Stimulated activated CD8-positive, alpha-beta memory T cell treated with anti-CD3 and anti-CD28 coated beads, Interleukin-4, amount 100 ng/mL, for 48 hours (primary cell): ENCODE data around the gene CTSF.
"Not testable (repeated sequence)": the region's sequence is repeated elsewhere in the genome, so short reads cannot be mapped to it uniquely, and the experiment has no call there.

Experiments used
- DNase-seq: peaks from one replicate; pipeline ENCODE4 v3.0.0-alpha.2; 2020

CTSF gene

DNA sequence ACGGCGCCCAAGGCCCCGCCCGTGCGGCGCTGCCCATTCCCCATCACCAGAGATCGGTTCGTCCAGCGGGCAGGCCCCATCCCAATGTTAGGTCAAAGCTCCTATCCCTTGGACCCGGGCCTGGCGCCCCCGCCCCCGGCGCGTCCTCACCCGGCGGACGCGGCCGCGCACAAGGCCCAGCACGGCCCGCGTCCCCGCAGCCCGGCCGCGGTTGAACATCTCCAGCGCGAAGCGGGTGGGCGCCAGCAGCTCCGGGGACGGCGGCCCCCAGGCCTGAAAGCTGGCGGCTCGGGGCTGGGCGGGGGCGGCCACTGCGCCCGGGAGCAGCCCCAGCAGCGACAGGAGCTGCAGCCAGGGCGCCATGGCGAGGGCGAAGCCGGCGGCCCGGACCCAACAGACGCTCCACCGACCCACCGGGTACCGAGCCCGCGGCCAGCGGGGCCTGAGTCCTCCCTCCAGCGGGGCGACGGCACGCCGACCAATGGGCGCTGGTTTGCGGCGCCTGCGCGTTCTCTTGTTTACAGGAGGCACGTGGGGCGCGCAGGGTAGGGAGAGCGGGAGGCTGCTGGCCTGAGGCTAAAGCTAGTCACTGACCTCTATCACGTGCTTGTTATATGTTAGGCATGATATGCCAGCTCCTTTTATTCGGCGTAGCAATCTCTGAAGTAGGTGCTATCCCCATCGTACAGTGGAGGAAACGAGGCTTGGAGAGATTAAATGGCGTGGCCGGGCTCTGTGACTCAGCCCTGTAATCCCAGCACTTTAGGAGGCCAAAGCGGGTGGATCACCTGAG is at the start of gene CTSF:
TSS of gene CTSF (minus strand) at position 483 of the 793 bp plus-strand sequence. CDS start at position 363, 120 bp downstream.
- DNase-seq: peak; percentile 83

DNA sequence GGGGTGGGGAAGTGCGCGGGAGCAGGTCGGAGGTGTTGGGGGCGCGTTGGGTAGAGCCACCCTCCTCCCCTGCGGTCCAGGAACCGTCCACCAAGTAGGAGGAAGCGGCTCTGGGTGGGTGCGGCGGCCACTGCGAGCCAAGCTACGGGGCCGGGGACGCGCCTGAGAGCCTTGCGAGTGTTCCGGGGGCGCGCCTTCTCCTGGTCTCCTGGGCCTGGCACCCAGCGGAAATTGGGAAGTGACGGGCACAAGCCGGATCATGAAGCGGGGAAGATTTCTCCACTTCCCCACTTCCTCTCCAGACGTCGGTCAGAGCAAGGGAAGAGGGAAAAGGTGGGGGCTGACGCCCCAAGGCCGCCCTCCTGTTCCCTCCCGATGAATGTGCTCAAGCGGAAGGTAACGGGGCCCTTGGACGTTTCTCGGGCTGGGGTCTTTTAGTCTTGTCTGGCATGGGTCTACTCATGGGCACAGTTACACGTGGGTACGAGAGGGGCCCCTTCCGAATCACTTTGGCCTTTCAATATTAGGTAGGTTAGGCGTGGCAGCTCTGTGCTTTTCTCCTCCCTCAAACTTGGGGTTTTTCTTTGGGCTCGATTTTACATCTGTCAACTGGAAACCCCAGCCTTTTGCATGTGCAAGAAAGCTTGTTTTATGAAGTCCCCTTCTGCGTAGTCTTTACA is 48.9 kb upstream of the CTSF start:
- no peak for DNase-seq

DNA sequence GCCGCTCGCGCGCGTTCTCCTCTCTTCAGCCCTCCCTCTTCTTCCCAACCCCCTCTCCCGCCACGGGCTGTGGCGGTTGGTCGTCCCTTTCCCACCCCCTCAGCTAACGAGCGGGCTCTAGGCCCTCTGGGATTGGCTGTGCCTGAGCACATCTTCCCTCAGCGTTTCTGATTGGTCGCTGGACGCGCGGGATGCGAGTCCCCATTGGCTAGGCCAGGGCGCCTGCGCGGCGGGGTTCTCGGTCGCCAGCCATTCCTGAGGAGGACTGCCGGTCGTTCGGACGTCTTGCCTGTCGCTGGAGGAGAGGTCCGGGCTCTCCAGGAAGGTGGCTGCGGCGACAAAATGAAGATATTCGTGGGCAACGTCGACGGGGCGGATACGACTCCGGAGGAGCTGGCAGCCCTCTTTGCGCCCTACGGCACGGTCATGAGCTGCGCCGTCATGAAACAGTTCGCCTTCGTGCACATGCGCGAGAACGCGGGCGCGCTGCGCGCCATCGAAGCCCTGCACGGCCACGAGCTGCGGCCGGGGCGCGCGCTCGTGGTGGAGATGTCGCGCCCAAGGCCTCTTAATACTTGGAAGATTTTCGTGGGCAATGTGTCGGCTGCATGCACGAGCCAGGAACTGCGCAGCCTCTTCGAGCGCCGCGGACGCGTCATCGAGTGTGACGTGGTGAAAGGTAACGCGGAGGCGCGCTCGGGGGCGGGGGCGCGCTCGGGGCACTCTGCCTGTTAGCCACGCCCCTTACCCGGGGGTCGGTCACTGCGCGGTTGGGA is 48.2 kb upstream of the CTSF start, which contains the start of gene RBM14:
TSS of gene RBM14 (plus strand) at position 252 of the 776 bp plus-strand sequence. CDS start at position 343, 91 bp downstream.
- peak; percentile 98 for DNase-seq

DNA sequence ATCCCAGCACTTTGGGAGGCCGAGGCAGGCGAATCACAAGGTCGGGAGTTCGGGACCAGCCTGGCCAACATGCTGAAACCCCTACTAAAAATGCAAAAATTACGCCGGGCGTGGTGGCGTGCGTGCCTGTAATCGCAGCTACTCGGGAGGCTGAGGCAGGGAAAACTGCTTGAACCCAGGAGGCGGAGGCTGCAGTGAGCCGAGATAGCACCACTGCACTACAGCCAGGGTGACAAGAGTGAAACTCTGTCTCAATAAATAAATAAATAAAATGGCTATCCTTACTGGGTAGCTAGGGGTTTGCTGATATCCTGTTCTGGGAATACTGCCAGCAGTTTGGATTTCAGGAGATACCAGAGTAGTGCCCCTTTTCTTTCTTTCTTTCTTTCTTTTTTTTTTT is 45.7 kb upstream of the CTSF start:
- DNase-seq: no peak

DNA sequence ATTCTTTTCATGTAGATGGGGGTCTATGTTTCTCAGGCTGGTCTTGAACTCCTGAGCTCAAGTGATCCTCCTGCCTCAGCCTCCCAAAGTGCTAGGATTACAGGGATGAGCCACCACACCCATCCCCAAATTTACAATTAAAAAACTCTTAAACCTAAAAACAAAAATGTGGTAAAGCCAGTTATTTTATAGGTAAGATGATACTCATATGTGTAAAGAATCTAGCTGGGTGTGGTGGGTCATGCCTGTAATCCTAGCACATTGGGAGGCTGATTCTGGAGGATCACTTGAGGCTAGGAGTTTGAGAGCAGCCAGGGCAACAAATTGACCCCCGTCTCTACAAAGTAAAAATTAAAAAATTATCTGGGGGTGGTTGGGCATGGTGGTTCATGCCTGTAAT is 44.1 kb upstream of the CTSF start:
- DNase-seq: no peak

DNA sequence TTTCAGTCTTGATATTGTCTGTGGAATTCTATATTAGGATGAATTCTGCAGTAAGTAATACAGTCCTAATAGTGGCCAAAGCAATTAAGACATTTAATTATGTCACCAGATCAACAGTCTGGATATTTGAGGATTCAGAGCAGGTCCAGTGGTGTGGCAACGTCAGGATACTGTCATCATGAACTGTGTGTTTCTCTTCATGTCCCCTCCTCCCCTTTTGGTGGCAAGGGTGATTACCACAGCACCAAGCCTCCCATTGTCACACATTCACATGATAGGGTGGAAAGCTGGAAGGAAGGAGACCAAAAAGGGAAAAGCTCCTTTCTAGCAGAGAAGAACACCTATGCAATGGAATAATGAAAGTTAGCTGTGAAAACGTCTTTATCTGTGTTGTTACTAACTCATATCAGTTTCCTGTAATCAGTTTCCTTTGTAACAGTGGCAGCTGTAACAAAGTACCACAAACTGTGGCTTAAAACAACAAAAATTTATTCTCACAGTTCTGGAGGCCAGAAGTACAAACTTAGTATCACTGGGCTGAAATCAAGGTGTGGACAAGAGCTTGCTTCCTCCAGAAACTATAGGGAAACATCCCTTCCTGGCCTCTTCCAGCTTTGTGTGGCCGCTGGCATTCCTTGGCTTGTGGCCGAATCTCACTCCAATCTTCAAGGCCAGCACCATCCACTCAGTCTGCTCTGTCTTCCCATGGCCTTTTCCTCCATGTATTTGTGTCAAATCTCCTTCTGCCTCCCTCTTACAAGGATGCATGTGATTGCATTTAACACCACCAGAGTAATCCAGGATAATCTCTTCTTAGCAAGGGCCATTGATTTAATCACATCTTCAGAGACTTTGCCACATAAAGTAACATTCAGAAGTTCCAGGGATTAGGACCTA is 41.6 kb upstream of the CTSF start:
- no peak for DNase-seq

DNA sequence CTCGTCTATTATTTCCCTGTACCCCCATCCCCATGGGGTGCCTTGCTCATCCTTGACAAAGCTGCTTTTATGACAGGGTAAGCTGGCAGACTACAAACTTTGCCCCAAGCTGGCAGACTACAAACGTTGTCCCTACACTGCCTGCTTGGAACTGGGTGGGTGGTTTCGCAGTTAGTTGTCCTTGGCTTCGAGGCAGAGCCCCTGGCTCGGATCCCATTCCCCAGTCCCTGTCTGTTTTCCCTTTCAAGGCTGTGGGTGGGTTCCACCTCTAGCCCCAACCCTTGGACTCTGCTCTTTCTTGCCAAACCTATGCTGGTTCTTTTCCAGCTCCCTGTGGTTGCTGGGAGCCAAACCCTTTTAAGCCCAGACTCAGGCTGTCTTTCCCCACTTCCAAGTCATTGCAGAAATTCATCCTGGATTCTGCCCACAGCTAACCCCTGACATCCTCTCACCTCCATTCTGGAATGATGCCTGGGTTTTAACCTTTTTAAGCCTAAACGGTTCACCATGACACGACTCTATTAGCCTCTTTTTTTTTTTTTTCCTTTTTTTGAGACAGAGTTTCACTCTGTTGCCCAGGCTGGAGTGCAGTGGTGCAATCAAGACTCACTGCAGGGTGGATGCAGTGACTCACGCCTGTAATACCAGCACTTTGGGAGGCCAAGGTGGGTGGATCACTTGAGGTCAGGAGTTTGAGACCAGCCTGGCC is 38.9 kb upstream of the CTSF start:
- DNase-seq: no peak

DNA sequence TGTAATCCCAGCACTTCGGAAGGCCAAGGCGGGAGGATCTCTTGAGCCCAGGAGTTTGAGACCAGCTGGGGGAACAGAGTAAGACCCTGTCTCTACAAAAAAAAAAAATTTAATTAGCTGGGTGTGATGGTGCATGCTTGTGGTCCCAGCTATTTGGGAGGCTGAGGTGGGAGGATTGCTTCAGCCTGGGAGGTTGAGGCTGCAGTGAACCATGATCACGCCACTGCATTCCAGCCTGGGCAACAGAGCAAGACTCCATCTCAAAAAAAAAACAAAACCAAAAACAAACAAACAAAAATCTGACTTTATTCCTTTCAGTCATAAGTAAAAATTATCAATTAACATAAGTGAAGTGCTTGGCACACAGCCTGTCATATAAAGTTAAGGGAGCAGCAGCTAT is 38.2 kb upstream of the CTSF start:
- DNase-seq: not testable (repeated sequence)

DNA sequence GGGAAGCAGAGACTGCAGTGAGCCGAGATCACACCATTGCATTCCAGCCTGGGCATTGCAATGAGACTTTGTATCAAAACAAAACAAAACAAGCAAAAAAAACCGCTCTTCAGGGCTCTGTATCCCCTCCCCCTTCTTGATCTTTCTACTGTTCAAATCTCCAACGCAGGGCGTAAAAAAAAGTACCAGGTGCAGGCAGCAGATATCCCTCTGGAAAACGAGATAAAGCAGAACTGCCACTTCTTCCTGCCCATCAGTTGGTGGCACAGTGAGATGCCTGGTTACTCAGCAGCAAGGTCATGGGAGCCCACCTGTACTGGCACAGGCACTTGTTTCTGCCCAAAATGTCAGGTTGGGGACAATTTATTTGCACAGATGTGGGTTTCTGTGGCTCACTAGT is 35.7 kb upstream of the CTSF start:
- no peak for DNase-seq

DNA sequence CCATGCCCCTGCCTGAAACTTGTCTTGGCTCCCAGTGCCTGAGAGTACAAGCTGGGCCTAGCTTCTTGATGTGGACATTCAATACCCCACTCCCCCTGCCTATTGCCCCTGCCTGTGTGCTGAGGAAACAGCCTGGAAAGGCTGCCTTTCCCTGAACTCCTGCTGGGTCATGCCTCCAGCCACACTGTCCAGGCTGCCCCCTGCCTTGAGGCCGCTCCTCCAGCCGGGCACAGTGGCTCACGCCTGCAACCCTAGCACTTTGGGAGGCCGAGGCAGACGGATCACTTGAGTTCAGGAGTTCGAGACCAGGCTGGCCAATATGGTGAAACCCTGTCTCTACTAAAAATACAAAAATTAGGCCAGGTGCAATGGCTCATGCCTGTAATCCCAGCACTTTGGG is 34.7 kb upstream of the CTSF start:
- DNase-seq: no peak

DNA sequence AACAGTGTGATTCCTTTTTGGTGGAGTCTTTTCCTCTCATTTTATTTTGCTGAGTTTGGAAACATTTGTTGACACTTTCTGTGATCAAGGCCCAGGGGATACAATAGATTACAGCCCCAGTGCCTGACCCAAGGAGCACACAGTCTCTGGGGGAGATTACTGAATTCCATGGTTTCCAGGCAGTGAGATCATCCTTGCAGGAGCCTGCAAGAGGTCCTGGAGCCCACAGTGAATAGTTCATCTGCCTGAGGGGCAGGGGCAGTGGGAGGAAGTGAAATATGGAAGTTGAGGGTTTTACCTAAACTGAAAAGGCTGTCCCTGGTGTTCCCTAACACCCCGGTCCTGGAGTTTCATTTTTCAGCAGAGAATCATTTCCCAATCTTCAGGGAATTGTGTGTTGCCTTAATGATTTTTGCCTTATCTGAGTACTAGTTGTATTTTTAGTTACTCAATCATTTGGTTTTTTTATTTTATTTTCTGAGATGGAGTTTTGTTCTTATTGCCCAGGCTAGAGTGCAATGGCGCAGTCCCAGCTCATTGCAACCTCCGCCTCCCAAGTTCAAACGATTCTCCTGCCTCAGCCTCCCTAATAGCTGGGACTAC is 32.3 kb upstream of the CTSF start:
- no peak for DNase-seq

DNA sequence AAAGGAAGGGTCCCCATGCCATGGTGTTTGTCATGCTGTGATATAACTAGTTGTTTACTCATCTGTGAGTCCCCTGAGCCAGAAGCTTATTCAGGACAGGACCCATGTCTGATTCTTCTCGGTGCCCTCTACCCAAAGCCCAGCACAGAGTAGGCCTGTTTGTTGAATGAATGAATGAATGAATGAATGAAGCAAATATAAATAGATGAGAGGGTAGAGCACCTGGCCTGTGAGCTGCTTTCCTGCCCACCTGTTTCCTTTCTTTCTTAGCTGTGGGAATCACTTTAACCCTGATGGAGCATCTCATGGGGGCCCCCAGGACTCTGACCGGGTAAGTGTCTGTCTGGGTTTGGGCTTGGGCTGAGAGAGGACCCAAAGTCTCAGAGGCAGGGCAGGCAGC is 31.8 kb upstream of the CTSF start:
- no peak for DNase-seq

DNA sequence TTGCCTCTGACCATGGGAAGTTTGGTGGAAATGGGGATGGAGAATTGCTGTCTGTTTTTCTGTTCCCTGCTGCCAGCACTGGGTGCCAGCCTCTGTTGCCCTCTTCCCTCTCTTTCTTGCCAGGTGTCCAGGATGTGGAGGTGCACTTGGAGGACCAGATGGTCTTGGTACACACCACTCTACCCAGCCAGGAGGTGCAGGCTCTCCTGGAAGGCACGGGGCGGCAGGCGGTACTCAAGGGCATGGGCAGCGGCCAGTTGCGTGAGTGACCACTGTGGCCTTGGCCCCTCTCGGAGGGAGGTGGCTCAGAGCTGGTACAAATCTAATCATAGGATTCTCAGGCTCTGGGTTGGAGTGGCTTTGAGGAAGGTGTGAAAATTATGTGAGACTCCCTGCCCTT is 30.6 kb upstream of the CTSF start:
- no peak for DNase-seq

DNA sequence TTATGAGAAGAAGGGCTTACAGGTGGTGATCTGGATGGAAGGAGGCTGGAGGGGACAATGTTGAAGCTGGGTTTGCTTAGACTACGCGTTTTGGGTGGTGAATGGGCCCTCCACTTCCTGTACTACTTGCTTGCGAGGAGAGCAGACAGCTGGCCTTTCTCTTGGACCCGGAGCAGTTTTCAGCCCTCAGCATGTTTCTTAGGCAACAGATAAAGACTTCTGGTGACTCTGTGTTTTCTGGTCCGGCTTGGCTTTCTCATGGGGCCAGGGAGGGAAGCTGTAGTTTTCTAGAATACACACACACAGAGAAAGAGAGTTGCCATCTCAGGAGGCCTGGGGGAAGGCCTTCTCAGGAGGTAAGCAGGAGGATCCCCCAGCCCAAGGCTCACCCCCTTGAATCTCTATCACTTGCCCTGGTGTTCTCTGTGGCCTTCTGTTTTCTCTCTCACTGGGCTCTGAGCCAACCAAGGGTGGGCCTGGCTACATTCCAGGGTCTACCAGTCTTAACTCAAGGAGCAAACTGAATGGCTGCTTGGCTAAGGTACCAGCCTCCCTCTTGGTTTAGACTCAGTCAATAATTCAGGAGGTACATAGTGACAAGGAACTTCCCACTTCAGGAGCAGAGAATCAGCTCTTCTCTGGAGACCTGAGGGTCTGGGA is 27.0 kb upstream of the CTSF start:
- no peak for DNase-seq

DNA sequence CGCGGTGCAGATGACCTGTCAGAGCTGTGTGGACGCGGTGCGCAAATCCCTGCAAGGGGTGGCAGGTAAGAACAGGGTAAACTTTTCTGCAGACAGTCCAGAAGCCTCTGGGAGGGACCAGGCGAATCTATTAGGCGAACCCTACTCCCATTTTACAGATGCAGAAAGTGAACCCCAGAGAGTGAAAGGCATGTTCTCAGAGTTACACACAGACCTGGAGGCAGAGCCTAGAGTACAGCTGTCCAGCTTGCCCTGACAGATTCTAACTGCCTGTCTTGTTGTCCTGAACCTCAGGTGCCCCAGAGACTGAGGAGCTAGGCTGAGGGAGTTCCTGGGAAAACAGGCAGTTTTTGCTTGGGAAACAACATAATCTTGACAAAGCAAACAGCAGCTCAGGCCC is 25.2 kb upstream of the CTSF start:
- DNase-seq: no peak

DNA sequence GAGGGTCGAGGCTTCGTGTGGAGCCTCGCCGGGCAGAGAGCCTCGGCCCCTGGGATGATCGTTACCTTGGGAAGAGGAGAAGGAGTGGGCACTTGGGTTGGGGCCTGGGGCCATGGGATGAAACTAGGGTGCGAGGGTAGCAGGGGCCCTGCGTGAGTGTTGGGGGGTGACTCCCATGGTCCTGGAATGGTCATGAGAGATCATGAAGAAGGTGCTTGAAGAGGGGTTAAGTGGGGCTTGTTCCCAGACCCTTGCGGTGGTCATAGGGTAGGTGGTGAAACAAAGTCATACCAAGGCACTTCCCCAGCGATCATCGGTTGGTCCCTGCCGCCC is 24.9 kb upstream of the CTSF start:
- no peak for DNase-seq

DNA sequence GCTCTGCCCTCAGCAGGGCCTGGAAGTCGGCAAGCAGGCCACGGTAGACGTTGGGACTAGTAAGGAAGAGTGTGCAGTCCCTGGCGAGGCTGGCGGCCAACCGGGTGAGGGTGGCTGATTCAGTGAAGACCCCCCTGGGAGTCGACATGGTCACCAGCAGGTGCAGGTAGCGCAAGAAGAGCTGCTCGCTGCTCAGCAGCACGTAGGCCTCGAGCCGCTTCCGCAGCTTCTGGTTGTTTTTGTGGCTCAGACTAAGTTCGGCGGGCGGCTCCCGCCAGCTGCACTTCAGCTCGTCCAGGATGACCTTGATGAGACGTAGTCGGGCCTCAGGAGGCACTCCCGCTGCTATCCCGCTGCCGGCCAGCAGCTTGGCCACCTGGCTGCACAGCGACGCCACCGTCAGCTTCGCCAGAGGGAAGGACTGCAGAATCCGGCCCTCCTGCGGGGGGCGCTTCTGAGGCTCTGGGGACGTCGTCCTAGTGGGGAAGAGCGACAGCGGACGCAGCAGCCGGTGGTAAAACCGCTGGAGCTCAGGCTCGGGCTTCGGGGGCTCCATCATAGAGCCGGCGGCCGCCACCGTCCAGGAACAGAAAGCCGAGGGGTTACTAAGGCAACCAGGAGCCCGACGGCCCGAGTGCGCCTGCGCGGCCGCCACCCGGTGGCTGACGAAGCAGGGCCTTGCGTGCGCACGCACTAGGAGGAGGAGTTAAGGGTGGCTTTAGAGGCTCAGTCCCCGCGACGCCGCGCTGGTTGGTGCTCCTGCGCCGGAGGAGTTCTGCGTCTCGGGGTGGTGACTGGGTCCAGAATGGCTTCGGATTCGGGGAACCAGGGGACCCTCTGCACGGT is 24.3 kb upstream of the CTSF start, which contains the start of the genes CCDC87 and CCS:
TSS of gene CCDC87 (minus strand) at position 607 of the 846 bp plus-strand sequence. CDS start at position 559, 48 bp downstream.
TSS of gene CCS (plus strand) at position 729 of the 846 bp plus-strand sequence. CDS start at position 806, 77 bp downstream.
- peak; percentile 99 for DNase-seq

DNA sequence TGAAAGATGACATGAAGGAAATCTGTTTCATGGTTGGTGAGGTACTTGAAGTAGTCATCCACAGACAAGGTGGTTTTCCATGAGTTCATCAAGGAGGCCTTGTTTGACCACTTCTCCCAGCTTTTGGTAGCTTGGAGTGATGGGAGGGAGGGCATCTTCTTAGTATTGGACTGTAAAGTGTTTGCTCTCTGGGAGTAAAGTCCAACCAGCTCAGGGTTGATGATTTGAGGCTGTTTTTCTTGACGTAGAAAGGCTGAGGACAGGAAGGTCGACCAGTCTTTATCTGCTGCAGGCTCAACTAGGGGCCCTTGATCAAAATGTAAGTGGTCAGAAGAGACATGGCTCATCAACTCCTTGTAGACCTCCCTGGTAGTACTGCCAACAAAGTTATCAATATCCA is 22.8 kb upstream of the CTSF start:
- DNase-seq: no peak

DNA sequence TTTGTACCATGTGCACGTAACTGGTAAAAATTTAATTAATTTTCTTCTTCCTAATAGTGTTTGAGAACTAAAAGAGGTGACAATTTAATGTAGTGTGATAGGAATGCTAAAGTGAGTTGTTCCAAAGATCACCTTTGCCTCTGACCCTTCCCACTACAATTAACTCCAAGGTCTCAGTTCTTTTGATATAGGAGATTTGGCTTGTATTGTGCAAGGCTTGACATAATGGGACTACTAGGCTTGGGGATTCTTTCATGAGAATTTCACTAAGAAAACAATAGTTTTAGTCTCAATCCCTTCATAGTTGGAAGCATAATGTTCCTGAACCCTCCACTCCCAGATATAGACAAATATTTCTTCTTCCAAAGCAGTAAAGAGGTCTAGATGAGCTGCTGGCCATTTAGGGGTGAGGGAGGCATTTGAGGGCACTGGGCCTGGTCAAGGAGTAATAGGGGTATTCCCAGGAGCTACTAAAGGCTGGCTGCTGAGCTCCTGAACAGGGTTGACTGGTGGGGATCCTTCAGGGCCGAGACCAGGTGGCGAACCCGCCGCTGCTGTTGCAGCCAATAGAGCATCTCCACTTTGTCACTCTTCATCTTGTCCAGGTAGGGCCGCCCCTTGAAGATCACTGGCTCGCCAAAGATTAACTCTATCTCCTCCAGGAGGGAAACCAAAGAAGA is 21.7 kb upstream of the CTSF start:
- DNase-seq: no peak
